Stimulated activated memory B cell treated with anti-CD40 and anti-IgM and Interleukin-4, amounts not matched to agents 10 μg/mL and 1 μg/mL and 100 μg/mL, for 72 hours (primary cell): ENCODE measurements around the gene MESP1.

ENCODE experiments used
- ATAC-seq: fragments of 150-1000 bp; cut with Tn5 transposase; 2 replicates; pipeline ENCODE4 v1.10.0; 2021
- H3K27ac Mint-ChIP-seq: one replicate; pipeline ENCODE4 v1.8.0; 2022; ENCODE audit warnings: mild to moderate bottlenecking, mixed read lengths
- H3K27me3 Mint-ChIP-seq: one replicate; pipeline ENCODE4 v1.8.0; 2022; ENCODE audit warnings: mixed read lengths
- H3K36me3 Mint-ChIP-seq: one replicate; pipeline ENCODE4 v1.8.0; 2022; ENCODE audit warnings: mixed read lengths
- H3K4me1 Mint-ChIP-seq: one replicate; pipeline ENCODE4 v1.8.0; 2022; ENCODE audit warnings: mixed read lengths
- H3K4me3 Mint-ChIP-seq: one replicate; pipeline ENCODE4 v1.8.0; 2022; ENCODE audit warnings: mild to moderate bottlenecking, moderate library complexity, mixed read lengths
- H3K9me3 Mint-ChIP-seq: one replicate; pipeline ENCODE4 v1.8.0; 2022; ENCODE audit warnings: mixed read lengths

The MESP1 gene

DNA sequence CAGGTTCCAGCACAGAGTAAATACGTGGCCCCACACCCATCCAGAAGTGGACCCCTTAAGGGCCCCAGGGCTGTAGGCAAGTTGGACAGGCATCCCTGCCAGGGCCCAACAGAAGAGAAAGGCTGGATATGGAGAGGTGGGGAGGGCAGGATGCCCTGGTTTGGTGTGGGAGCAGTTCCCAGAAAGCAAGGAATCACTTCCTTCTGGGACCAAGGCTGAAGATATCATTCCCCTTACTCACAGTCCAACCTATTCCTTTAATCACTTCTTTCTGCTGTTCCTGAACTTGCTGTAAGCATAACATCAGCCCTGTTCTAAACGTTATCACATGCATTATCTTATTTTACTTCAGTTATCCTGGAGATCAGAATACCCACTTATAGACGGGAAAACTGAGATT, 19.0 kb upstream of the MESP1 start:
- no peak for ATAC-seq
- H3K4me1 Mint-ChIP-seq, result no peaks in the 10 kb centered on the region
- H3K27me3 Mint-ChIP-seq, result peaks cover 9% of the 10 kb centered on the region
- H3K36me3 Mint-ChIP-seq, result no peaks in the 10 kb centered on the region
- no peaks in the 10 kb centered on the region for H3K9me3 Mint-ChIP-seq
- no peak overlapping the region for H3K27ac Mint-ChIP-seq
- H3K4me3 Mint-ChIP-seq, result no peak overlapping the region

DNA sequence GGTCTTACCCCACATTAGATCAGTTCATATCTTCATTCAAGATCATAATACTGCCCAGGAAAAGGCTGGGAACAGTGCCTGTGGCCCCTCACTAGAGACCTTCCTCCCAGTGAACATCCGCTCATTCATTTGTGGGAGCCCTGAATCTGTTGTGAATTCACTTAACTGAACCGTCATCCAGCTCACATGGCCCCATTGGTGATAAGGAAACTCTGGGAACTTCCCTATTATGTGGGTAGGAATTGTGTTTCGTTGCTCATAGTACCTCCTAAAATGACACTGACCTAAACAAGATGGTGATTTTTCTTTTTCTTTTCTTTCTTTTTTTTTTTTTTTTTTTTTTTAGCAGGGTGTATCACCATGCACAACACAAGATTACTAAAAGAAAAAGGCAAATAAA, 18.3 kb upstream of the MESP1 start:
- no peak for ATAC-seq
- no peak overlapping the region for H3K4me3 Mint-ChIP-seq
- peaks cover 7% of the 10 kb centered on the region for H3K27me3 Mint-ChIP-seq

DNA sequence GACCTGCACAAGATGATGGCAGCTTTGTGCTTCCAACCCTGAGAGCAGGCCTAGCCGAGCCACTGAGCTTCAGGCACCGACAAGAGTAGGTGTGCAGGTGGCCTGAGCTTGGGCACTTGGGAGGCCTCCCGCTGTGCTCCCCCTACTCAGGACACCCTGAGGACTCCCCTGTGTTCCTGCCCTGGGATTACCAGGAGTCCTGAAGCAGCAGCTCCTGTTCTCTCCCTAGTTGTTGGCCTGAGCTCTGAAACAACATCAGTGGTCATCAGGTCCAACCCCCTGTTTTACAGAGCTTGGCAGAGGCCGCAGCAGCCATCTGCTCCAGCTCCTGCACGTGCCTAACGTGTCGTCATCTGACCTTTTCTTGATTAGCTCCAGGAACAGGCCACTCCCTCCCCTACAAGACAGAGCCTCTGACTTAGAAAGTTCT, 17.0 kb upstream of the MESP1 start:
- Mint-ChIP-seq H3K4me1 (no peaks in the 10 kb centered on the region), H3K9me3 (no peaks in the 10 kb centered on the region), H3K36me3 (no peaks in the 10 kb centered on the region), H3K27me3 (no peaks in the 10 kb centered on the region), H3K4me3 (no peak overlapping the region), H3K27ac (no peak overlapping the region)
- peak; percentile 24 for ATAC-seq

More for the DNA sequence above, 18.3 kb upstream of the MESP1 start:
- no peak overlapping the region for H3K27ac Mint-ChIP-seq
- H3K9me3 Mint-ChIP-seq, result no peaks in the 10 kb centered on the region
- H3K4me1 Mint-ChIP-seq, result no peaks in the 10 kb centered on the region
- H3K36me3 Mint-ChIP-seq, result no peaks in the 10 kb centered on the region

DNA sequence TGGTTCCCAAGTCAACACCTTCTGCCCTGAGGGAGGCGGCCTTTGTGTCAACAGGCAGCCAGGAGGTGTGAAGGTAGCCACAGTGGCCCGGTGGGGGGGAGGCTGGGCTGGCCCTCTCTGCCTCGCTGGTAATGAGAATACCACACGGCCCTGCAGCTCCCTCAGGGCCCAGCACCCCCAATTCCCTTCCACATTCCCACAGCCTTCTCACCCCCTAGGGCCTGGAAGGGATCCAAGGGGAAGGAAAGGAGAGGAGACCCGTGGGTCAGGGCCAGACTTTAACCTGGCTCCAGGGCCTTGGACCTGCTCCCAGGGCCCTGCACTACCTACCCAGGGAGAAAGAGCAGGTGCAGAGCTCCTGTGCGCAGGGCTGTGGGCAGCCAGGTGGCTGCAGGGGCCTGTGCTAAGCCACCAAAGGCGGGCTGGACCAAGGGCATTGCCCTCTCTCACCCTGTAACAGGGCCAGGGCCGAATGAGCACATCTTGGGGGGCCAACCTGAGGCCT, 16.4 kb upstream of the MESP1 start:
- ATAC-seq, result peak; percentile 50
- no peaks in the 10 kb centered on the region for H3K9me3 Mint-ChIP-seq
- H3K27me3 Mint-ChIP-seq, result no peaks in the 10 kb centered on the region
- H3K4me3 Mint-ChIP-seq, result no peak overlapping the region
- H3K36me3 Mint-ChIP-seq, result no peaks in the 10 kb centered on the region
- H3K4me1 Mint-ChIP-seq, result no peaks in the 10 kb centered on the region
- no peak overlapping the region for H3K27ac Mint-ChIP-seq

DNA sequence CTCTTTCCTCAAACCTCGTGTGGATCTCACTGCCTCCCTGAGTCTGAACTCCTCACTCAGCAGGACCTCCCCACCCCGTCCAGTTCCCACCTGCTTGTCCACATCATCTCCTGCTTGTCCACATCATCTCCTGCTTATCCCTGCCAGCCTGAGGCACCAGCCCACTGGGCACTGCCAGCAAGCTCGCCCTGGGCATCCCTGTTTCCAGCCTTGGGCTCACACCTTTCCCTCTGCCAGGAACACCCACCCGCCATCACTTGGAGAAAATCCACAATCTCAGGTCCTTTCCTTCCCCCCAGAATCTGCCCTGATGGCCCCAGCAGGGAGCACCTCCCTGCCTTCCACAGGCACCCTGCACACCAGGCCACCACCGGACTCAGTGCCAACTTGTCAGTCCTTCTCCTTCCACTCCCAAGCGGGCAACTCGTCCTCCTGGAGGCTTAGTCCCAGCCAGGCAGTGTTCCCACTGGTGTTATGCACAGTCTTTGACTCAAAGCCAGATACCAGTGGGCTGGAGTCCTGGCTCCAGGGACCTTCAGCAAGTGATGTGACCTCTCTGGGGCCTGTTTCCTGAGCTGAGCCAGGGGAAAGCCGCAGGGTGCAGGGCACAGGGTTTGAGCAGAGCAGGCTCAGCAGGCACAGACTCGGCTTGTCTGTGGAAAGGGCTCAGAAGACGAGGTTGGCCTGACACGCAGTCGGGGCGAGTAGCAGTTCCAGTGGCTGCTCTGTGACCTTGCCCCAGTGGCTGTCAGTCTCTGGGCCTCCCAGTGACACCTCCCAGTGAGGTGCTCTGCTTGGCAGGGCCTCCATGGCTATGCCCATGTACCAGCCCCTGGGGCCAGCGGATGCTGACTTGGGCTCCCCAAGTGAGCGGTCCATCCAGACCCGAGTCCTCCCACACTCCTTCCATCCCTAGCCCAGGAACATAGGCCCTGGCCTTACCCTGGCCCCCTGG, 15.6 kb upstream of the MESP1 start:
- no peaks in the 10 kb centered on the region for H3K9me3 Mint-ChIP-seq
- H3K36me3 Mint-ChIP-seq, result no peaks in the 10 kb centered on the region
- H3K27ac Mint-ChIP-seq, result peak overlapping the region; percentile 6
- no peaks in the 10 kb centered on the region for H3K27me3 Mint-ChIP-seq
- peak; percentile 28 for ATAC-seq
- no peaks in the 10 kb centered on the region for H3K4me1 Mint-ChIP-seq
- H3K4me3 Mint-ChIP-seq, result no peak overlapping the region

DNA sequence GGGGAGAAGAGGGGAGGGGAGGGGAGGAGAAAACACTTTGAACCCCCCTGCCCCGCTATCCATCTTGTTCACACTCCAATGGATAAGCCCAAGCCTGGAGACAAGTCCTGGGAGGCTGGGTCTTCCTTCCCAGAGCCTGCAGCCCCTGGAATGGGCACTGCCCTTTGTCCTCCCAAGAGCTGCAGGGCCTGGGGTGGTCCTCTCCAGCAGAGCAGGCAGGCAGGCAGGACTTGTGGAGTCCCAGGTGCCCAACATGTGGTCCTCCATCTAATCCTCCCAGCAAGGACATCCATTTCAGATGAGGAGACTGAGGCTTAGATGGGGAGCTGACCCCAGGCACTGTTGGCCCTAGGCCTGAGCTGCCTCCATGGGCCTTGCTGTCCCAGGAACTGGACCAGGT, 14.6 kb upstream of the MESP1 start:
- Mint-ChIP-seq H3K4me1 (peaks cover 8% of the 10 kb centered on the region), H3K9me3 (no peaks in the 10 kb centered on the region), H3K36me3 (no peaks in the 10 kb centered on the region), H3K27ac (no peak overlapping the region), H3K27me3 (no peaks in the 10 kb centered on the region), H3K4me3 (no peak overlapping the region)
- ATAC-seq, result no peak

DNA sequence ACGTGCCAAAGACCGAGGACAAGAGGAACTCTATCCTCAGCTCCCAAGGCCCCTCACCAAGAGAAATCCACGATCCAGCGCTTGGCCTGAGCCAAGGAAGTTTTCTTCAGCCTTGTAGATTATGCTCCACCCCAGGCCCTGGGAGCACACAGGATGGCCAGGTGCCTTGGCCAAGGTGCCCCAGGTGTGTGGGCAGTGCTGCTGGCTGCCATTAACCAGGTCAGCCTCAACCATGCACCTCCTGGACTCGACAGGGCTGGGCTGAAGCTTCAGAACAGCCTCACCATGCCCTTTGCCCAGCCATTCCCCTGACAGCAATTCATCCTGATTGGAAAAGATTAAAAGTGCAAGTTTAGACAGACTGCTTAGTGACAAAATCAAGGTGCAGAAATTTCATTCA, 10.9 kb upstream of the MESP1 start:
- H3K4me1 Mint-ChIP-seq, result peaks cover 8% of the 10 kb centered on the region
- H3K4me3 Mint-ChIP-seq, result no peak overlapping the region
- H3K9me3 Mint-ChIP-seq, result no peaks in the 10 kb centered on the region
- ATAC-seq, result no peak
- H3K36me3 Mint-ChIP-seq, result no peaks in the 10 kb centered on the region
- no peak overlapping the region for H3K27ac Mint-ChIP-seq
- H3K27me3 Mint-ChIP-seq, result peaks cover 10% of the 10 kb centered on the region

DNA sequence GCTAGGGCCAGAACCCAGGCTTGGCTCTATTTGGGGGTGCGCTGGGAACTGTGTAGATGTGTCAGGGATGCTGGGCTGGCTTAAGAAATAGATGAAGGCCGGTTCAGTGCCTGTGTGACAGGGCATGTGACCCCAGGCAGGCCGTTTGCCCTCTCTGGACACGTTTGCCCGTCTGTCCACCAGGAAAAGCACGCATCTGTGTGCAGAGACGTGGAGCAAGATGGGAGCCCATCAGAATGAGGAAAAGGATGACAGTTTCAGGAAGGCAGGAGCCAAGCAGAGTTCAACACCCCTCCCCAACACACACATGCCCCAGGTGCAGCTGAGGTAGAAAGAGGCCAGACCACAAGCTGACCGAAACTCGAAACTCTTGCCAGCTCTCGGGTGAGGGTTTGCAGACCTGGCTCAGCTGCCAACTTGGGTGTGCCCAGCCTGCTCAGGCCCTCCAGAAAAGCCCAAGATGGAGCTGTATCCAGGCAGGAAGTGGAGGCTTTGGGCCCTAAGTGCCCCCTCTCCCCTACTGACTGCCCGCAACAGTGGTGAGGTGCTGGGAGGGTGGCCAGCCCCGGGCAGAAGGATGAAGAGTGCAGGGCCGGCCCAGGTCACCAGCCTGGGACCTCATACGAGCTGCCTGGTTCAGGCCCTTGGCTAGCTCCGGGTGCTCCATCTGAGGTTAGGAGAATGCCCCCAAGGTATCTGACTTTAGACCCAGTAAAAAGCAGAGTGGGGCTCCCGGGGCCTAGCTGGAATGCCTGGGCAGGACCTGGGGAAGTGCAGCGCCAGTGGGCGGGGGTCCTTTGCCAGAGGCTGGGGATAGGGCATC, 10.2 kb upstream of the MESP1 start:
- no peaks in the 10 kb centered on the region for H3K36me3 Mint-ChIP-seq
- H3K9me3 Mint-ChIP-seq, result no peaks in the 10 kb centered on the region
- ATAC-seq, result peak; percentile 22
- H3K4me1 Mint-ChIP-seq, result peaks cover 8% of the 10 kb centered on the region
- H3K4me3 Mint-ChIP-seq, result no peak overlapping the region
- peaks cover 14% of the 10 kb centered on the region for H3K27me3 Mint-ChIP-seq
- H3K27ac Mint-ChIP-seq, result no peak overlapping the region

DNA sequence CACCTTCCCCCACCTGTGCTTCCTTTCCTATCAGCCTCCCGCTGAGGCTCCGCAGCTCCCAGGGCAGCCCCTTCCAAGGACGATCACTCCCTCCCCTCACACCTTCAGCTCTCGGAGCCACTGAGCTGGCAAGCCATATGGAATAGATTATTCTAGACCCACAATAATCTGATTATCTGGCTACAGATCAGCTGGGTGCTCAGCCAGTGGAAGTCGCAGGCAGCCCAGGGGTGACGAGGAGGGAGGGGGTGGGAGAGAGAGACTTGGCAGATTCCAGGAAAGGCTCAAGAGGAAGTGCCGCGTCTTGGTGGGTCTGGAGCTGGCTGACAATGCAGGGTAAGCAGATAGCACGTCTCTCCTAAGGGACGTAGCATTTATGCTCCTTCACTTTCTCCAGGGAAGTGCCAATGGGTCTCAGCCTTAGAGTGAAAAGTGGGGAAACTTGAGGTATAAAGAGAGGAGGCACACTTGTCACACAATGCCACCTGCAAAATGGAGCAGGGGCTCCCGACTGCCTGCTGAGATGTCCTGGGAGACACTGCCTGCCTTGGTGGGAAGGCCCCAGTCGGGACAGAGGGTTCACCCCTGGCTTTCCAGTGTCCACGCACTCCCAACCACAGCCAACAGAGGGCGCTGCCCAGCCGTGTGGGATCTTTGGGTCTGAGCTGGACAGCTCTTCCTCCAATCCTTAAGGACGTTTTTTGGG, 9.4 kb upstream of the MESP1 start:
- no peaks in the 10 kb centered on the region for H3K36me3 Mint-ChIP-seq
- no peak overlapping the region for H3K4me3 Mint-ChIP-seq
- H3K9me3 Mint-ChIP-seq, result no peaks in the 10 kb centered on the region
- no peak overlapping the region for H3K27ac Mint-ChIP-seq
- peak; percentile 78 for ATAC-seq
- H3K27me3 Mint-ChIP-seq, result peaks cover 21% of the 10 kb centered on the region
- peaks cover 8% of the 10 kb centered on the region for H3K4me1 Mint-ChIP-seq

DNA sequence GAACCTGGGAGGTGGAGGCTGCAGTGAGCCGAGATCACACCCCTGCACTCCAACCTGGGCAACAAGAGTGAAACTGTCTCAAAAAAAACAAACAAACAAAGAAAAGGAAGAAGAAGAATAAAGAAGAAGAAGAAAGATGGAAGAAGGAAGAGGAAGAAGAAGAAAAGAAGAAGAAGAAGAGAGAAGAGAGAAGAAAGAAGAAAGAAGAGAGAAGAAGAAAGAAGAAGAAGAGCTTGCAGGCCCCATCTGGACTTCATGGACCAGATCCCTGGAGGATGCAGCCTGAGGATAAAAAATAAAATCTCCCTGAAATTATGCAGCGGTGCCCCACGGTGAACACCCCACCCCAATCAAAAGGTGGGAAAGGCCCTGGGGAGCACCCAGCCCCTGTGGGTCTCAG, 8.8 kb upstream of the MESP1 start:
- Mint-ChIP-seq H3K9me3 (no peaks in the 10 kb centered on the region), H3K27me3 (peaks cover 24% of the 10 kb centered on the region)
- ATAC-seq, result no peak

DNA sequence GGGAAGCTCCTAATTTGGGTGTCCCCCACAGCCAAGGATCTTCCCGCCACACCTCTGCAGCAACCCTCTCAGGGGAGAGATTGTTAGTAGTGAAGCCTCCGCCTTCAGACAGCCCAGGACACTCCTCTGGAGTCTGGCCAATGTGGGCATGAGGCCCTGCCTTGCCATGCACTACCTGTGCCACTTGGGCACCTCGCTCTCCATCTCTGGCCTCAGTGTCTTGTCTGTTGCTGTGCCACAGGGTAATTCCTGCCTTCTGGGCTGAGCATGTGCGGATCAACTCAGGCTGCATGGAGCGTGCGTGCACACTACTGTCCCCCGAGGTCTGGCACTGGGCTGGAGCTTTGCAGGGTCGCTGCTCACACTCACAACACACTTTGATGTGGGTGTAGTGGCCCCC, 7.9 kb upstream of the MESP1 start:
- Mint-ChIP-seq H3K9me3 (no peaks in the 10 kb centered on the region), H3K27ac (no peak overlapping the region), H3K4me3 (no peak overlapping the region), H3K36me3 (no peaks in the 10 kb centered on the region), H3K4me1 (peaks cover 8% of the 10 kb centered on the region), H3K27me3 (peaks cover 24% of the 10 kb centered on the region)
- ATAC-seq, result no peak

More for the DNA sequence above, 8.8 kb upstream of the MESP1 start:
- Mint-ChIP-seq H3K4me1 (peaks cover 8% of the 10 kb centered on the region), H3K36me3 (no peaks in the 10 kb centered on the region), H3K4me3 (no peak overlapping the region), H3K27ac (no peak overlapping the region)

DNA sequence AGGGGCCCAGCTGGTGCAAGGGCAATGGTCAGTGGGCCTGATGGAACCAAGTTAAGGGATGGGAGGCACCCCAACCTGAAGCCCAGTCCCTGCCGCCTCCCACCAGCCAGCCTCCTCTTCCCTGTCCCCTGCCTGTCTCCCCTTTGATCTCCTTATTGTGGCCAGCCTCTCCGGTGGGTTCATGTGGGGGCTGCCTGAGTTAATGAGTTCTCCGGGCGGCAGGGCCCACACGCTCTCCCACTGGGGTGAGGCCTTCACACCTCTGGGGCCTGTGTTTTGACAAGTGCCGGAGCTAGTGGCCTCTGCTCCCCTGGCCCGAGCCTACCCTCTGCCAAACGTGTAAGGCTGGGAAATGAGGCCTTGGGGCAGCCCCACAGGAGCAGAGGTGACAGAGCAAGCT, 7.2 kb upstream of the MESP1 start:
- peaks cover 24% of the 10 kb centered on the region for H3K27me3 Mint-ChIP-seq
- H3K27ac Mint-ChIP-seq, result no peak overlapping the region
- H3K4me3 Mint-ChIP-seq, result no peak overlapping the region
- H3K9me3 Mint-ChIP-seq, result no peaks in the 10 kb centered on the region
- H3K4me1 Mint-ChIP-seq, result peaks cover 8% of the 10 kb centered on the region
- no peaks in the 10 kb centered on the region for H3K36me3 Mint-ChIP-seq
- no peak for ATAC-seq

DNA sequence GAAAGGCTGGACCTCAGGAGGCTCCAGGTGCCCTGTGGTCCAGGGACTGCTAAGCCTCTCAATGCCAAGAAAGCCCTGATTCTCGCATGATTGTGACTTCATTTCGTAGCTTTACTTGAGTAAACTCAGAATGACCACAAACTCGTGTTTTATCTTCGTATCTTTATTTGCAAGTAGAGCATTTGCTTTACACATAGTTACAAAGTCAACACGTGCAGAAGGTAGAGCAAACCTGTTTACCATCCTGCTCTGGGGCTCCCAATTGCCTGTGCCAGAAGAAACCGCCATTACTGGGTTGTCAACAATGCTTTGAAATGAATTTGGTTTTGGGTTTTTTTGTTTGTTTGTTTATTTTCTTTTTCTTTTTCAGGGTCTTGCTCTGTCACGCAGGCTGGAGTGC, 5.8 kb upstream of the MESP1 start:
- no peak overlapping the region for H3K4me3 Mint-ChIP-seq
- no peak for ATAC-seq

DNA sequence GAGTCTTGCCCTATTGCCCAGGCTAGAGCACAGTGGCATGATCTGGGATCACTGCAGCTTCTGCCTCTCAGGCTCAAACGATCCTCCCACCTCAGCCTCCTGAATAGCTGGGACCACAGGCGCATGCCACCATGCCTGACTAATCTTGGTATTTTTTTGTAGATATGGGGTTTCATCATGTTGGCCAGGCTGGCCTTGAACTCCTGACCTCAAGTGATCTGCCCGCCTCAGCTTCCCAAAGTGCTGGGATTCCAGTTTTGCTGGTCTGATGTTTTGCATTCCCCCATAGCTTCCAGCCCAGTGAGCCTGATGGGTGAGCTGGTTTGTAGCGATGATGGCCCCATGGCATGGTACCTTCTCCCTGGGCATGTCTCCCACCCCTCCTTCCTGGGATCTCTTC, 4.7 kb upstream of the MESP1 start:
- Mint-ChIP-seq H3K36me3 (no peaks in the 10 kb centered on the region), H3K27me3 (peaks cover 24% of the 10 kb centered on the region), H3K9me3 (no peaks in the 10 kb centered on the region), H3K27ac (no peak overlapping the region), H3K4me3 (no peak overlapping the region), H3K4me1 (peaks cover under 1% of the 10 kb centered on the region)
- no peak for ATAC-seq

More for the DNA sequence above, 5.8 kb upstream of the MESP1 start:
- H3K27me3 Mint-ChIP-seq, result peaks cover 24% of the 10 kb centered on the region
- peaks cover 8% of the 10 kb centered on the region for H3K4me1 Mint-ChIP-seq
- H3K36me3 Mint-ChIP-seq, result no peaks in the 10 kb centered on the region
- no peak overlapping the region for H3K27ac Mint-ChIP-seq
- no peaks in the 10 kb centered on the region for H3K9me3 Mint-ChIP-seq
